ENCODE results near the gene TAF1A.

GRCh38 chr1:222627232-222627631 is 37.5 kb upstream of the TAF1A start:
- TF ChIP-seq CTCF (IDR thresholded peaks at IDR 0.05) = no peak
- TF ChIP-seq POLR2A (IDR thresholded peaks at IDR 0.05) = no peak
- no peak for TF ChIP-seq POLR2AphosphoS5 (IDR thresholded peaks at IDR 0.05)
- no peak for TF ChIP-seq EP300 (IDR thresholded peaks at IDR 0.05)

Data from gastroesophageal sphincter (tissue), 3 donors.